ENCODE results near the gene RPRD2. TPM values are rescaled to one million over a fixed set of nuclear protein-coding genes. Genes with fewer than 3 reads are reported as not detected.

The RPRD2 gene
- total and polyA plus RNA-seq, 2 donors (not counting 1 experiment from before 2014, with no cell fraction given): 16.6 to 49.1 TPM

DNA sequence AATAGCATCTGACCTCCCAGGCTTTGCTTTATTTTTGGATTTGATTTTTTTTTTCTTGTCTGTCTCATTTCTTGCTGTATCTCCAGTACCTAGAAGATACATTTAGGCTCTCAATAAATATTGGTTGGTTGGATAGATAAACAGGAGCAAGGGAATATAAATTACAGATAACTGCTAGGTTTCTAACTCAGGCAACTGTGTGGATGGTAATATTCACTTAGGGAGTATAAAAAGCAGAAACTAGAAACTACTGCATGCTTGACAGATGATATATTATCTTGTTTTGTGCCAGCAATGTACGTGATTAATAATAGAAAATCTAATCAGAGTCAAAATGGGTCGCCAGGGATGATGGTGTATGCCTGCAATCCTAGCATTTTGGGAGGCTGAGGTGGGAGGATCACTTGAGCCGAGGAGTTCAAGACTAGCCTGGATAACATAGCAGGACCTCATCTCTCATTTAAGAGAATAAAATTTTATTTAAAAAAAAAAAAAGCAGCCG is 92.2 kb downstream of the RPRD2 start:
- intact Hi-C loops (cut with micrococcal nuclease): no loop called here
- no peak overlapping the region for H3K27ac Mint-ChIP-seq
- H2AFZ ChIP-seq (ENCODE audit: insufficient read depth, low read depth, low read length, poor library complexity, severe bottlenecking): no peak overlapping the region
- no peaks in the 10 kb centered on the region for H3K9me3 Mint-ChIP-seq (ENCODE audit: insufficient read depth)
- ATAC-seq (ENCODE audit: low read depth) (no peak), DNase-seq (no peak)
- no peak overlapping the region for H3K27ac ChIP-seq (ENCODE audit: low read length in 2 of 2)
- no peaks in the 10 kb centered on the region for H4K20me1 ChIP-seq (ENCODE audit: control insufficient read depth, insufficient read depth, low read length, poor library complexity, severe bottlenecking)
- TF ChIP-seq, protein P1, sequence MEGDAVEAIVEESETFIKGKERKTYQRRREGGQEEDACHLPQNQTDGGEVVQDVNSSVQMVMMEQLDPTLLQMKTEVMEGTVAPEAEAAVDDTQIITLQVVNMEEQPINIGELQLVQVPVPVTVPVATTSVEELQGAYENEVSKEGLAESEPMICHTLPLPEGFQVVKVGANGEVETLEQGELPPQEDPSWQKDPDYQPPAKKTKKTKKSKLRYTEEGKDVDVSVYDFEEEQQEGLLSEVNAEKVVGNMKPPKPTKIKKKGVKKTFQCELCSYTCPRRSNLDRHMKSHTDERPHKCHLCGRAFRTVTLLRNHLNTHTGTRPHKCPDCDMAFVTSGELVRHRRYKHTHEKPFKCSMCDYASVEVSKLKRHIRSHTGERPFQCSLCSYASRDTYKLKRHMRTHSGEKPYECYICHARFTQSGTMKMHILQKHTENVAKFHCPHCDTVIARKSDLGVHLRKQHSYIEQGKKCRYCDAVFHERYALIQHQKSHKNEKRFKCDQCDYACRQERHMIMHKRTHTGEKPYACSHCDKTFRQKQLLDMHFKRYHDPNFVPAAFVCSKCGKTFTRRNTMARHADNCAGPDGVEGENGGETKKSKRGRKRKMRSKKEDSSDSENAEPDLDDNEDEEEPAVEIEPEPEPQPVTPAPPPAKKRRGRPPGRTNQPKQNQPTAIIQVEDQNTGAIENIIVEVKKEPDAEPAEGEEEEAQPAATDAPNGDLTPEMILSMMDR (IDR thresholded peaks at IDR 0.05): no peak
- no peak overlapping the region for H3K4me3 ChIP-seq (ENCODE audit: control extremely low read depth in 1 of 5, extremely low read depth in 1 of 5, insufficient read depth in 1 of 5, low read depth in 2 of 5, low read length in 4 of 5)
- H3K27me3 ChIP-seq (replicated peaks in 1 of 4; ENCODE audit: control extremely low read depth in 1 of 4, control insufficient read depth in 3 of 4, insufficient read depth in 4 of 4, low read length in 3 of 4): no peaks in the 10 kb centered on the region
- no peak overlapping the region for H3K4me3 Mint-ChIP-seq
- H3K4me2 ChIP-seq (replicated peaks; ENCODE audit: low read depth, low read length, poor library complexity, severe bottlenecking): no peak overlapping the region
- no peaks in the 10 kb centered on the region for H3K27me3 Mint-ChIP-seq
- CTCF ChIA-PET: interaction anchor here (1.8 kb wide), 1 partner anchor 105 kb away, joined by 3 read pairs; no protein-coding TSS in a partner anchor
- H3K9me3 ChIP-seq (ENCODE audit: control extremely low read depth in 1 of 3, control insufficient read depth in 2 of 3, insufficient read depth in 1 of 3, low read length in 2 of 3): no peaks in the 10 kb centered on the region
- H3K9ac ChIP-seq (ENCODE audit: low read length): no peak overlapping the region
- 100% methylated on average over 2 of the region's 4 CpGs for WGBS (ENCODE audit: insufficient coverage)
- H3K79me2 ChIP-seq (ENCODE audit: control insufficient read depth, insufficient read depth, low read length): no peaks in the 10 kb centered on the region
- peaks cover 11 to 53% of the 10 kb centered on the region in 2 experiments for H3K36me3 ChIP-seq (replicated peaks in 1 of 2; ENCODE audit: control extremely low read depth in 1 of 2, control insufficient read depth in 1 of 2, extremely low read depth in 1 of 2, insufficient read depth in 2 of 2, low read length in 1 of 2)
- H3K4me1 Mint-ChIP-seq: no peaks in the 10 kb centered on the region
- no peaks in the 10 kb centered on the region for H3K4me1 ChIP-seq (ENCODE audit: control insufficient read depth in 2 of 2, insufficient read depth in 2 of 2, low read length in 2 of 2)
- POLR2A ChIA-PET: no interaction called here

DNA sequence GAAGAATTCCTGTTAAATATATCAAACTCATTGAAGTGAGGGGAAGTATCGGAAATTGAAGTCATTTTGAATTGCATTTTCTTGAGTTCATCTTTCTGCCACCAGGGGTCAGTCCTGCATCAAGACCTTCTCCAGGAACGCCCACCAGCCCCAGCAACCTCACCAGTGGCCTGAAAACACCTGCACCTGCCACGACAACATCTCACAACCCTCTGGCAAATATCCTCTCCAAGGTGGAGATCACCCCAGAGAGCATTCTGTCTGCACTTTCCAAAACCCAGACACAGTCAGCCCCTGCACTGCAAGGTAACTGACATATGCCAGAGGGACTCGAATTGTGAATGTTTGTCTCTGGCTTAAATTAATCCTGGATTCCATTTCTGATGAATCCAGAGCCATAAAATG is 100.5 kb downstream of the RPRD2 start:
- Histone ChIP-seq H3K27ac (ENCODE audit: low read length in 2 of 2) (no peak overlapping the region), H4K20me1 (ENCODE audit: control insufficient read depth, insufficient read depth, low read length, poor library complexity, severe bottlenecking) (no peaks in the 10 kb centered on the region), H3K9me3 (ENCODE audit: control extremely low read depth in 1 of 3, control insufficient read depth in 2 of 3, insufficient read depth in 1 of 3, low read length in 2 of 3) (no peaks in the 10 kb centered on the region), H3K79me2 (ENCODE audit: control insufficient read depth, insufficient read depth, low read length) (no peaks in the 10 kb centered on the region), H3K9ac (ENCODE audit: low read length) (no peak overlapping the region), H3K27me3 (replicated peaks in 1 of 4; ENCODE audit: control extremely low read depth in 1 of 4, control insufficient read depth in 3 of 4, insufficient read depth in 4 of 4, low read length in 3 of 4) (no peaks in the 10 kb centered on the region), H3K4me1 (ENCODE audit: control insufficient read depth in 2 of 2, insufficient read depth in 2 of 2, low read length in 2 of 2) (peaks cover 0 to 3% of the 10 kb centered on the region in 2 donors), H3K36me3 (replicated peaks in 1 of 2; ENCODE audit: control extremely low read depth in 1 of 2, control insufficient read depth in 1 of 2, extremely low read depth in 1 of 2, insufficient read depth in 2 of 2, low read length in 1 of 2) (peaks cover 0 to 48% of the 10 kb centered on the region in 2 experiments), H2AFZ (ENCODE audit: insufficient read depth, low read depth, low read length, poor library complexity, severe bottlenecking) (no peak overlapping the region), H3K4me3 (ENCODE audit: control extremely low read depth in 1 of 5, extremely low read depth in 1 of 5, insufficient read depth in 1 of 5, low read depth in 2 of 5, low read length in 4 of 5) (no peak overlapping the region), H3K4me2 (replicated peaks; ENCODE audit: low read depth, low read length, poor library complexity, severe bottlenecking) (no peak overlapping the region)
- DNase-seq (peak; percentile 83), ATAC-seq (ENCODE audit: low read depth) (peak; percentile 74)
- Mint-ChIP-seq H3K27me3 (no peaks in the 10 kb centered on the region), H3K4me1 (peaks cover 4% of the 10 kb centered on the region), H3K9me3 (ENCODE audit: insufficient read depth) (no peaks in the 10 kb centered on the region), H3K4me3 (no peak overlapping the region), H3K27ac (peak overlapping the region; percentile 5)
- TF ChIP-seq EZH2 (IDR thresholded peaks at IDR 0.05; ENCODE audit: borderline replicate concordance, insufficient read depth, low read depth, low read length, poor library complexity, severe bottlenecking): no peak
- TF ChIP-seq, protein P1 (IDR thresholded peaks at IDR 0.05): peak; percentile 82
- POLR2A ChIA-PET: no interaction called here
- CTCF ChIA-PET: interaction anchor here (0.8 to 4.3 kb wide), 7 partner anchors 22 to 1608 kb away, joined by 3 to 26 read pairs (median 3); no protein-coding TSS in a partner anchor
- intact Hi-C loops (cut with micrococcal nuclease): loop anchor here (1.0 to 5.0 kb wide), 7 partner anchors 51 to 533 kb away; partner anchors contain the start of gene FALEC
- 11% methylated on average over 2 of the region's 4 CpGs for WGBS (ENCODE audit: insufficient coverage)
